HG03064 (cell line): ENCODE results near the gene KDM1B.
A peak's percentile ranks its signal among the peaks of the same experiment; 100 is the strongest.

Experiments
- ATAC-seq: cut with Tn5 transposase; IDR thresholded peaks from one replicate; pipeline ENCODE4 v1.9.1; 2021; ENCODE audit warnings: low read depth; ENCODE audit not compliant: unreplicated experiment

Gene KDM1B

DNA sequence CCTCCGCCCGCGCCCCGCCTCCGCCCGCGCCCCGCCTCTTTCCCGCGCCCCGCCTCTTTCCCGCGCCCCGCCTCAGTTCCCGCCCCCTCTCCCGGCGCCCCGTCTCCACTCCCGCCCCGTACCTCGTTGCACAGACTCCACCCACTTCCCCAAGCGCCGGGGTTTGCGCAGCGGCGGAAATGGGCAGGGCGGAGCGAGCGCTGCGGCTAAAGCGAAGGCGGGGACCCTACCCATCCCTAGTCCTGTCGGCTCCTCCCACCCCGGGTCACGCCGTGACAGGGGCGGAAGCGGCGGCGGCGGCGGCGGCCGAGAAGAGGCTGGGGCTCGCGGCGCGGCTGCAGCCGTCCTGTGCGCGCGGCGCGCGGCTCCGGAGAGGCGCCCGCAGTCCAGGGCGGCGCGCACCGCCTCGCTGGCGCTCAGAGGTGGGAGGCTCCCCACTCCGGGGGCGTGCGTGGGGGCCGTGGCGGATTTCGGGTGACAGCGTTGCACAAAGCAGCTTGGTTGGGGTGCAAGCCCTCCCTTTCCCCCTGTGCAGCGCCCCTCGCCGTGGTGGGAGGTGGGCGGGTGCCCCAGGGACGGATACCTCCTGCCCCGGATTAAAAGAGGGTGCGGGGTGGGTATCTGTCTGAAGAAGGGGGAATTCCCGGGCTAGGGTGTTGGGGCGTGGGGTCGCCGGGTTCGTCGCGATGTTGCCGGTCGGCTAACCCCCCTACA, at the start of gene KDM1B:
Gene KDM1B, plus strand, starts transcription at position 273 of the 714 bp plus-strand sequence. CDS start 4,474 bp downstream, outside the sequence.
- peak; percentile 81 for ATAC-seq

- ATAC-seq: no peak
Measured at GRCh38 chr6:18107061-18107460, 48.2 kb upstream of the KDM1B start.

- ATAC-seq: no peak
Measured at GRCh38 chr6:18110162-18110561, 45.1 kb upstream of the KDM1B start.

- ATAC-seq: no peak
Measured at GRCh38 chr6:18115356-18115755, 39.9 kb upstream of the KDM1B start.

- ATAC-seq: no peak
Measured at GRCh38 chr6:18117136-18117535, 38.1 kb upstream of the KDM1B start.

DNA sequence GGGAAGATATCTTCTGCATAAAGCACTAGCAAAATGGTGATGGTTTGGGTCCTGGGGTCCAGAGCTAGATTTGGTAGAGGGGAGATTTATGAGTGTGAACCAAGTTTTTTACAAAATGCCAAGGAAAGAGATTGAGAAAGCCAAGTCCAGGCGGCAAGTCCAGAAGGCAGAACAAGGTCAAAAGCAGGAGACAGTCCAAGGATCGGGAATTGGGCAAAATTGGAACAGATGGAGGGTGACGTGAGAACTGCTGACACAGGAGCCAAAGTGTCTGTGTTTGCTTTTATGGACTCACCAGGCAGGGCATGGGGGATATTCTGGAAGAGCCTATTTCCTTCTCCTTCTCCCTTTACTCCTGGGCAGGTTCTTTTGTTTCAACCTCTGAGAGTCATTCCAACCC, 36.9 kb upstream of the KDM1B start:
- no peak for ATAC-seq

GRCh38 chr6:18119236-18119635, 36.0 kb upstream of the KDM1B start:
- ATAC-seq: no peak

DNA sequence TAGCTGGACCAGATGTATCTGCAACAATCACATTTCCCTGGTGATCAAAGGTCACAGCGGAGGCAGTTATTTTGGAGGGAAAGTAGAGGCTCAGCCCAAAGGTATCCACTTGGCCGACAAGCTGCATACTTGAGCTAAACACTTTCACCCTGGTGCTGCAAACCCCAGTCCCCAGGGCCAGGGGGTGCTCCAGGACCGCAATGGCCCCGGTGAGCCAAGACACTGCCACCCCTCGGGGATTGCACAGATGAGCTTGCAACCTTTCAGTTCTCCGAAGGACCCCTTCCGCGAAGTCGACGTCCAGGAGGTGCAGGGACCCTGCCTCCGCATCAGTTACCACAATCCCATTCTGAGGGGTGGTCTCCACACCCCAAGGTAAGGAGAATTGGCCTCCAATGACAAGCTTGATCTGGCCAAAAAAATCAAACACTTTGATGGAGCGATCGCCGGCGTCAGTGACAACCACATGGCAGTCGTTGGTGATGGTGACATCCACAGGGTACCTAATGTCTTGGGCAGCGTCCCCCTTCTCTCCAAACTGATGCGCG, 33.6 kb upstream of the KDM1B start:
- ATAC-seq: no peak

GRCh38 chr6:18122128-18123093, 32.8 kb upstream of the KDM1B start, which contains the start of gene NHLRC1:
TSS of gene NHLRC1 (minus strand) at chr6:18122677. CDS start at chr6:18122606, 71 bp downstream.
- ATAC-seq: peak; percentile 99

DNA sequence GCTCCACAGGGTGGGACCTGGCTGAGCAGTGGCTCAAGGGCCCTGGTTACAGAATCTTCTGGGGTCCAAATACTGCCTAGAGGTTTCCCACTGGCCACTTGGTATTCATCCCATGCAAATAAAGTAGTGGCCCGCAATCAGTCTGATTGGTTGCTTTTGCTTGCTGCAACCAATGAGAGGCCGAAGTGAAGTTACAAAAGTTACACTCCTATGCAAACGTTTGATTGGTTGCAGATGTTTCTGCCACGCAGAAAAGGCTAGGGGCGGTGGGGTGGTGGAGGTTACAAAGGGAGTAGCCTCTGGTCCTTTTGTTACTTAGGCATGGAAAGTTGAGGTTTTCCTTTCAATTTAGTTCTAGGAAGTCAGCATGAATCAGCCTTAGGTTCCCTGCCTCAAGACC, 29.1 kb upstream of the KDM1B start:
- no peak for ATAC-seq

DNA sequence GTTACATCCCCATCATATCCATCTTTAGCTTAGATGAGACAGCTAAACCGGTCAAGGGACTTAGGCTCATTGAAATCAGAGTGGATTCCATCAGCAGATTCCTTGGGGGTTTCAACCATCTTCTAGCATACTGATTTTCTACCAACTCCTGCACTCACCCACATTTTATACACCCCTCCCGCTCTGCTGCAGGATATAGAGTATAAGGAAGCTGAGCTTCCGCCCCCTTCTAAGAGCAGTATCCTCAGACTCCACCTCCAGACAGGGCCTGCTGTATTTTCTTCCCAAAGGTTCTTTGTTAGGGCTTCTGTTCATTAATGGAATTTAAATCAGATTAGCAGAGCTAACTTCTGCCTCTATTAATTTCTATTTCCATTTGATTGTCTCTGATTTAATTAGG, 22.9 kb upstream of the KDM1B start:
- ATAC-seq: no peak

- no peak for ATAC-seq
Measured at GRCh38 chr6:18135171-18135570, 20.1 kb upstream of the KDM1B start.

DNA sequence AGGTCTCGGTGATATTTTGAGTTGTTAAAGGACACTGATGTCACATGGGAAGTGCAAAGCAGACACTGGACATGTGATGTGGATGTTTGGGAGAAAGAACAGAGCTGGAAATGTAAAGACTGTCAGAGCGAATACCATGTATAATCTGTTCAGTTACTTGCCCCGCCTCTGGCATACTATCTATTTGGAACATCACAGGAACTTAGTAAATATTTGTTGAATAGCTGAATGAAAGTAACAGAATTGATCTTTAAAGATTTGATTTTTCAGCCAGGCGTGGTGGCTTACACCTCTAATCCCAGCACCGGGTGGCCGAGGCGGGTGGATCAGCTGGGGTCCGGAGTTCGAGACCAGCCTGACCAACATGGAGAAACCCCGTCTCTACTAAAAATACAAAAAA, 19.0 kb upstream of the KDM1B start:
- ATAC-seq: no peak

- ATAC-seq: no peak
Measured at GRCh38 chr6:18138906-18139305, 16.3 kb upstream of the KDM1B start.

DNA sequence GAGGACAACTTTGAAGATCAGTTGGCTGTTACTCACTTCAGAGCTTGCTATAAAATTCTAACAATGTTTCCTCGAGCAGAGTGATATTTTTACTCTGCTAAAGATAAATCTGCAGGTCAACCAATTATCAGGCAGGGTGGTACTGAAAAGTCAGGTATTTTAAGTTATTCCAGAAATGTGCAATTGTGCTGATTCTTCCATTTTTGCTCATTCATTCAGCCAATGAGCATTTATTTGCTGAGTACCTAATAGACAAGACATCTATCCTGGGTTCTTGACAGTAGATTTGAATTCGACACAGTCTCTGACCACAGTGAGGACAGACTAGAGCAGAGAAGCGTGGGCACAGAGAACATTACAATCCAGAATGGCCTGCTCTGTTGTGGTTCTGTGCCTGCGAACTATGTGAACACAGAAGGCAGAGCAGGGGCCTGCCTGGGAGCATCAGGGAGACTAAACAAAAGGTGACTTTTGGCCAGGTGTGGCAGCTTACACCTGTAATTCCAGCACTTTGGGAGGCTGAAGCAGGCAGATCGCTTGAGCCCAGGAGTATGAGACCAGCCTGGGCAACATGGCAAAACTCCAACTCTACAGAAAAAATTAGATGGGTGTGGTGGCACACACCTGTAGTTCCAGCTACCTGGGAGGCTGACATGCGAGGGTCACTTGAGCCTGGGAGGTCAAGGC, 15.1 kb upstream of the KDM1B start:
- ATAC-seq: no peak

DNA sequence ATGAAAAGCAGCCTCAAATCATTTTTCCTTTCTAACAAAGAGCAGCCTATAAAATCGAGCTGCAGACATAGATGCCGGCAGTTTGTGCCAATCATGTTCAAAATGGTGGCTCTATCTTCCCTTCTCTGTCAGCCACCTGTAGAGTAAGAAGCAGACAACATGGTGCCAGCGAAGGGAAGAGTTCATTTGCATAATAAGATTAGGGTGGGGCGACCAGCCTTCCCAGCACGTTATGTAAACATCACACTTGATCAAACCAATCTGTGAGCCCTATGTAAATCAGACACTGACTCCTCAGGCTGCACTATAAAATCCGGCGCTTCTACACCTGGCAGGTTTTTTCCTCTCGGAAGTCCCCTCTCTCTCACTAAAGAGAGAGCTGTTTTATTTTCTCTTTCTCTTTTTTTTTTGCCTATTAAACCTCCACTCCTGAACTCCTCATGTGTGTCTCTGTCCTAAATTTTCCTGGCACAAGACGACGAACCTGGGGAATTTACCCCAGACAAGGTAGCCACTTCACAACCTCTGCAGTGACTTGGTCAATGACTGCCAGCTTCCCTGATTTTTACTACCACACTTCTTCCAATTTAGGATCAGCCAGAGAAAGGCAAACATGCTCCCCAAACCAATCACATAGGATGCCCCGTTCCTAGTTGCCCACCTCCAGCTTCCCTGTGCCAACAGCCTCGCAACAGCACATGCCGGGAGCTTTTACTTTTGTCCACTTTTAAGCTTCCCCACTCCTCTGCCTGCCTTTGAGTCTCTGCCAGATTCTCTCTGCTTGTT, 13.2 kb upstream of the KDM1B start:
- no peak for ATAC-seq

DNA sequence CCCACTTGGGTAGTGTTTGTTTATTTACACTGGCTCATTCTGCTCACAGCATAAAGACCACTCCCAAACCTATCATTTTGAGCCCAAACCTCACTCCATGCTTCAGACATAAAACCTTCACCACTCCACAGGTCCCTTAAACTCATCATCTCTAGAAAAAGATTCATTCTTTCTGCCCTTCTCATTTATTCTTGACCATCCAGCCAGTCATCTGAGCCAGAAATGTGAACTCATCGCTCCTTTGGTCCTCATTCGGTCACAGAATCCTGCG, 12.7 kb upstream of the KDM1B start:
- ATAC-seq: no peak

- ATAC-seq: no peak
Measured at GRCh38 chr6:18147160-18147559, 8.1 kb upstream of the KDM1B start.

- ATAC-seq: no peak
Measured at GRCh38 chr6:18147616-18148015, 7.6 kb upstream of the KDM1B start.
